GM12865 (cell line): ENCODE data around the gene C2CD4D.
"Not testable (repeated sequence)": the region's sequence is repeated elsewhere in the genome, so short reads cannot be mapped to it uniquely, and the experiment has no call there.

Experiments used
- DNase-seq: peaks from one replicate; pipeline ENCODE4 v3.0.0; 2010; ENCODE audit warnings: low read depth
- H3K4me3 ChIP-seq: 2 replicates; pipeline ENCODE4 v1.5.1; 2011; ENCODE audit warnings: mild to moderate bottlenecking, low read depth, low read length, control low read depth
- CTCF ChIP-seq: IDR thresholded peaks from 2 replicates; pipeline ENCODE4 v1.5.1; 2011; ENCODE audit warnings: low read length, control low read depth, low read depth, inconsistent platforms; ENCODE audit not compliant: insufficient read depth; ENCODE audit errors: missing control alignments

Gene C2CD4D

GRCh38 chr1:151855933-151856332 lies 16.3 kb upstream of the C2CD4D start:
- H3K4me3 ChIP-seq = no peak overlapping the region
- no peak for DNase-seq
- TF ChIP-seq CTCF = no peak

GRCh38 chr1:151855516-151855915 lies 15.9 kb upstream of the C2CD4D start:
- H3K4me3 ChIP-seq, DNase-seq: not testable (repeated sequence)

- TF ChIP-seq CTCF = no peak
- no peak overlapping the region for H3K4me3 ChIP-seq
- no peak for DNase-seq
These were observed 15.0 kb upstream of the C2CD4D start for GRCh38 chr1:151854658-151855057.

GRCh38 chr1:151853411-151853943 lies 13.9 kb upstream of the C2CD4D start, which contains the start of gene THEM5:
TSS of gene THEM5 (minus strand) at chr1:151853712. CDS start at chr1:151853565, 147 bp downstream.
- TF ChIP-seq CTCF = no peak
- DNase-seq = no peak
- no peak within 1 kb of the TSS for H3K4me3 ChIP-seq

GRCh38 chr1:151852733-151853132 lies 13.1 kb upstream of the C2CD4D start:
- no peak for TF ChIP-seq CTCF
- H3K4me3 ChIP-seq = no peak overlapping the region
- no peak for DNase-seq

GRCh38 chr1:151851886-151852285 lies 12.3 kb upstream of the C2CD4D start:
- DNase-seq = no peak
- no peak overlapping the region for H3K4me3 ChIP-seq
- TF ChIP-seq CTCF = no peak

GRCh38 chr1:151849871-151850270 lies 10.3 kb upstream of the C2CD4D start:
- no peak for DNase-seq
- TF ChIP-seq CTCF = no peak
- H3K4me3 ChIP-seq = no peak overlapping the region
